Measurements from ENCODE around the gene FBXW8. TPM values are rescaled to one million over a fixed set of nuclear protein-coding genes. Genes with fewer than 3 reads are reported as not detected.

Gene FBXW8
- total RNA-seq, 4 donors from 2014 or later, result 29.3 to 45.5 (median 32.9) TPM

DNA sequence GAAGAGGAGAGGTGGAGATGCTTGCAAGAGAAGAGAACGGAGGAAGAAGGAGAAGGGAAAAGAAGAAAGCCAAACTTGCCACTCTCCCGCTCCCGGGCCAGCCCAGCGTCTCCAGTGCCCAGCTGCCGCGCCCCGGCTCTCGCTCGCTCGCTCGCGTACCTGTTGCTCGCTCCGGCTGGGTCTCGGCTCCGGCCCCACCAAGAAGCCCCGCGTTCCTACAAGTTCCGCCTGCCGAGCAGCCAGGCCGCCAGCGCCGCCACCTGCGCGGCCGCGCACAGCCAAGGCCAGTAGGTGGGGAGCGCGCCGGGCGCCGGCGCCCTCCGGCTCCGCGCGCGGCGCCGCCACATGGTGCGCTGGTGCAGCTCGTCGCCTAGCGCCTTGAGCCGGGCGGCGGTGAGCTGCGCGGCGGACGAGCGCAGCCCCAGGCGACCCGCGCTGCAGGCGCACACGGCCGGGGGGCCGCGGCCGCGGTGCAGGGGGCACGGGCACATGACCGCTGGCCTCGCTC lies 29.9 kb upstream of the FBXW8 start:
- intact Hi-C loops (cut with DNase I), result no loop called here
- Histone ChIP-seq H3K9me3 (no peaks in the 10 kb centered on the region), H3K4me3 (replicated peaks in 1 of 3) (peak overlapping the region in 1 of 3 donors; percentile 21), H3K4me1 (peaks cover 18 to 37% of the 10 kb centered on the region in 2 donors), H3K27me3 (peaks cover 9% of the 10 kb centered on the region), H3K36me3 (no peaks in the 10 kb centered on the region), H3K27ac (no peak overlapping the region)
- peak; percentile 51 for DNase-seq
- WGBS, 2 donors, result 0 to 1% methylated on average over 11 to 15 of the region's 65 CpGs
- TF ChIP-seq, protein P1, sequence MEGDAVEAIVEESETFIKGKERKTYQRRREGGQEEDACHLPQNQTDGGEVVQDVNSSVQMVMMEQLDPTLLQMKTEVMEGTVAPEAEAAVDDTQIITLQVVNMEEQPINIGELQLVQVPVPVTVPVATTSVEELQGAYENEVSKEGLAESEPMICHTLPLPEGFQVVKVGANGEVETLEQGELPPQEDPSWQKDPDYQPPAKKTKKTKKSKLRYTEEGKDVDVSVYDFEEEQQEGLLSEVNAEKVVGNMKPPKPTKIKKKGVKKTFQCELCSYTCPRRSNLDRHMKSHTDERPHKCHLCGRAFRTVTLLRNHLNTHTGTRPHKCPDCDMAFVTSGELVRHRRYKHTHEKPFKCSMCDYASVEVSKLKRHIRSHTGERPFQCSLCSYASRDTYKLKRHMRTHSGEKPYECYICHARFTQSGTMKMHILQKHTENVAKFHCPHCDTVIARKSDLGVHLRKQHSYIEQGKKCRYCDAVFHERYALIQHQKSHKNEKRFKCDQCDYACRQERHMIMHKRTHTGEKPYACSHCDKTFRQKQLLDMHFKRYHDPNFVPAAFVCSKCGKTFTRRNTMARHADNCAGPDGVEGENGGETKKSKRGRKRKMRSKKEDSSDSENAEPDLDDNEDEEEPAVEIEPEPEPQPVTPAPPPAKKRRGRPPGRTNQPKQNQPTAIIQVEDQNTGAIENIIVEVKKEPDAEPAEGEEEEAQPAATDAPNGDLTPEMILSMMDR (IDR thresholded peaks at IDR 0.05), result peak in 2 of 6 experiments; percentile 32 to 35
- TF ChIP-seq POLR2A (IDR thresholded peaks at IDR 0.05), result no peak

DNA sequence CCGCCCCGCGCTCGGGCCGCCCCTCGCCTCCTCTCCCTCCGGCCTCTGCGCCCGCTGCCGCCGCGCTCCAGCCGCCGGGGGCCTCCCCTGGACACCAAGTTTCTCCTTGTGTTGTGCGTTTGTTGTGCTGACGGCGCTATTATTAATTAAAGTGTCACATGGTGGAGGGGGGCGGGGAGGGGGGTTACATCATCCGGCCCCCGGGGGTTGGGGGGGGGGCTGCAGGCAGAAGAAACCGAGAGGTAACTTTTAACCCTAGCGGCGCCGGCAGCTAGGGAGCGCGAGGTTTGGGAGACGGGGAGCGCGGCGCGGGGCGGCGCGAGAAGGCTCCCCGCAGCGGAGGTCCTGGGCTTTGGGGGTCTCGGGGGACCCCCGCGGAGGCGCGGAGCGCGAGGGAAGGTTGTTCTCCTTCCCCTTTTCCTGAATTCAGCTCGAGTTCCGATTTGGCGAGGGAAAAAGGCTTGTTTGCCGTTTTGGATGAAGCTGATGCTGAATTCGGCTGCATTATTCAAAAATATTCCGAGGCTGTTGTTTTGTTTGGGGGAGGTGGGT lies 29.3 kb upstream of the FBXW8 start, which contains the start of gene HRK:
TSS of gene HRK (minus strand) at position 117 of the 552 bp plus-strand sequence. CDS start 134 bp downstream, outside the sequence.
- H3K9me3 ChIP-seq, result no peaks in the 10 kb centered on the region
- 2% methylated on average over 6 to 44 of the region's 49 CpGs for WGBS, 2 donors
- no peak within 1 kb of the TSS for H3K27ac ChIP-seq
- peaks cover 18 to 37% of the 10 kb centered on the region in 2 donors for H3K4me1 ChIP-seq
- TF ChIP-seq, protein P1 (IDR thresholded peaks at IDR 0.05), result no peak
- TF ChIP-seq POLR2A (IDR thresholded peaks at IDR 0.05), result no peak
- peak; percentile 16 to 19 for DNase-seq
- peaks cover 9% of the 10 kb centered on the region for H3K27me3 ChIP-seq
- peak within 1 kb of the TSS in 1 of 3 donors; percentile 21 for H3K4me3 ChIP-seq (replicated peaks in 1 of 3)
- intact Hi-C loops (cut with DNase I), result no loop called here
- no peaks in the 10 kb centered on the region for H3K36me3 ChIP-seq

DNA sequence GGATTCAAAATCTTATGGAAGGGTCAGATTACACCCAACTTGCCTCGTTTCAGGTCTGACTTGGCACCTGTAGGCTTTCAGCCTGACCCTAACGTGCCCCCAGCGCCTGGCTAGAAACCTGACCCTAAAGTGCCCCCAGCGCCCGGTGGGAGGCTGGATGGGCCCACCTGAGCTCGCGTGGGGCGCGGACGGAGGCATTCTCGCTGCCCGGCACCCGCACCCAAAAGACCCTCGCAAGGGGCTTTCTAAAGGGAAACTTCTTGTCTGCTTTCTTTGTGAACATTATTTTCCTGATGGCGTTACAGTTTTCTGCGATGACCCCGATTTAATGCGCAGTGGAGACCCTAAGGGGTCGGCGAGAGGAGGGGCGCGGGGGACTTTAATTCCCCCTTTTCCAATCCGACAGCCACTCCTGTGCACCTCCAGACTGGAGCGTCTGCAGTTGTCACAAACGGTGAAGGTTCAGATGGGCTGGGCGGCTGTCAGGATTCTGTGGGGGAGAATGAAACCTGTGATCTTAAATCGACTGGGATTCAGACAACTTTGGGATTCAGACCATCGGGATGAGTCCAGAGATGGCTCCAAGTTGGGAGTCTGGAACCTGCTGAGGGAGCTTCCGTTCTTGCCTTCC lies 28.8 kb upstream of the FBXW8 start:
- no peaks in the 10 kb centered on the region for H3K9me3 ChIP-seq
- intact Hi-C loops (cut with DNase I), result no loop called here

DNA sequence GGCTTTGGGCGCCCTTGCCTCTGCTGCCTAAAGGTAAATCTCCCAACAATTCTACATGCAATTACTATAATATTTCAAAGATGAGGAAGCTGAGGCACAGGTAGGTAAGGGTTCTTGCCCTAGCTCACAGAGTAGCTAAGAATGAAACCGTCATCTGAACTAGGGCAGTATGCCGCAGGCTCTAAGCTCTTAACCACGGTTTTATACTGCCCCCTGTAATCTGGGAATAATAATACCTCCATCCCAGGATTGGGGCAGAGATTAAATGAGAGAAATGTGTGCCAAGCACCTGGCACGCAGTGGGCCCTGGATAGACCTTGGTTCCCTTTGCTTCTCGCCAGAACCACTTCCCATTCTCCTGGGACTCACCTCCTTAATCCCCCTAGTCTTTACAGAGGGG lies 28.0 kb upstream of the FBXW8 start:
- no peak overlapping the region for H3K4me3 ChIP-seq (replicated peaks in 1 of 3)
- TF ChIP-seq POLR2A (IDR thresholded peaks at IDR 0.05), result no peak
- TF ChIP-seq, protein P1 (IDR thresholded peaks at IDR 0.05), result peak in 1 of 6 experiments; percentile 10
- peaks cover 9% of the 10 kb centered on the region for H3K27me3 ChIP-seq
- no peaks in the 10 kb centered on the region for H3K9me3 ChIP-seq
- no peak for DNase-seq
- intact Hi-C loops (cut with DNase I), result no loop called here
- no peaks in the 10 kb centered on the region for H3K36me3 ChIP-seq
- no peak overlapping the region for H3K27ac ChIP-seq
- WGBS, 2 donors, result 41 to 51% methylated on average over 6 of the region's 6 CpGs
- peaks cover 18 to 37% of the 10 kb centered on the region in 2 donors for H3K4me1 ChIP-seq

More for the DNA sequence above, 28.8 kb upstream of the FBXW8 start:
- H3K27ac ChIP-seq, result no peak overlapping the region
- TF ChIP-seq, protein P1 (IDR thresholded peaks at IDR 0.05), result no peak
- TF ChIP-seq POLR2A (IDR thresholded peaks at IDR 0.05), result no peak
- peaks cover 9% of the 10 kb centered on the region for H3K27me3 ChIP-seq
- H3K4me3 ChIP-seq (replicated peaks in 1 of 3), result peak overlapping the region in 1 of 3 donors; percentile 21
- H3K36me3 ChIP-seq, result no peaks in the 10 kb centered on the region
- DNase-seq, result no peak
- H3K4me1 ChIP-seq, result peaks cover 18 to 37% of the 10 kb centered on the region in 2 donors
- WGBS, 2 donors, result 7 to 12% methylated on average over 27 to 28 of the region's 29 CpGs

DNA sequence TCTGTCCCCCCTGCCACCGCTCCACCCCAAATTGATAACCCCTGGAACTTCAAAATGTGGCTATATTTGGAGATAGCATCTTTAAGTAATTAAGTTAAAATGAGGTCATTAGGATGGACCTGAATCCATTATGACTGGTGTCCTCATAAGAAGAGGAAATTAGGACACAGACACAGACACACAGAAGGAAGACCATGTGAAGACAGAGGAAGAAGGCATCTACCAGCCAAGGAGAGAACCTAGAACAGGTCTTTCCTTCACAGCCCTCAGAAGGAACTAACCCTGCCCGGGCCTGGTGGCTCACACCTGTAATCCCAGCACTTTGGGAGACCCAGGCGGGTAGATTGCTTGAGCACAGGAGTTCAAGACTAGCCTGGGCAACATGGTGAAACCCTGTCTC lies 25.9 kb upstream of the FBXW8 start:
- peaks cover 9% of the 10 kb centered on the region for H3K27me3 ChIP-seq
- peaks cover 9 to 20% of the 10 kb centered on the region in 2 donors for H3K4me1 ChIP-seq
- no peaks in the 10 kb centered on the region for H3K36me3 ChIP-seq
- TF ChIP-seq, protein P1 (IDR thresholded peaks at IDR 0.05), result no peak
- no peak for TF ChIP-seq POLR2A (IDR thresholded peaks at IDR 0.05)
- no peaks in the 10 kb centered on the region for H3K9me3 ChIP-seq
- intact Hi-C loops (cut with DNase I), result no loop called here
- H3K4me3 ChIP-seq (replicated peaks in 1 of 3), result no peak overlapping the region
- 88 to 96% methylated on average over 3 of the region's 3 CpGs for WGBS, 2 donors
- no peak for DNase-seq
- H3K27ac ChIP-seq, result no peak overlapping the region

Measured in thyroid gland (tissue), 4 donors.